ENCODE results near the gene MYO5C. TPM values are rescaled to one million over a fixed set of nuclear protein-coding genes. Genes with fewer than 3 reads are reported as not detected.

The MYO5C gene
- total and polyA plus RNA-seq, 2 of the 8 experiments (the other 6 are each of a cell fraction or from before 2014, with no cell fraction given), result 8.2 to 26.7 TPM

GRCh38 chr15:52158084-52158765, 137.4 kb downstream of the MYO5C start:
- ChIA-PET POLR2A (ENCODE audit: partially characterized antibody) (interaction anchor here (1.1 to 1.6 kb wide), 3 partner anchors 20 to 56 kb away, joined by 3 read pairs; no protein-coding TSS in a partner anchor), CTCF (ENCODE audit: partially characterized antibody) (interaction anchor here (0.6 to 5.9 kb wide), 11 partner anchors 8 to 624 kb away, joined by 3 to 41 read pairs (median 4); no protein-coding TSS in a partner anchor)
- Histone ChIP-seq H3K4me2 (ENCODE audit: insufficient read depth in 1 of 2, low read depth in 2 of 2, low read length in 2 of 2) (no peak overlapping the region), H3K56ac (replicated peaks; ENCODE audit: insufficient read length, low read depth, low read length) (no peak overlapping the region), H3K36me3 (ENCODE audit: control insufficient read depth in 2 of 4, insufficient read depth in 4 of 4, low read length in 3 of 4) (peaks cover 0 to 3% (median 0%) of the 10 kb centered on the region in 4 experiments; a peak in 4 of 8 replicates), H3K9ac (replicated peaks in 1 of 4; ENCODE audit: extremely low read depth in 1 of 4, low read depth in 3 of 4, low read length in 3 of 4) (no peak overlapping the region), H4K20me1 (replicated peaks in 1 of 2; ENCODE audit: control insufficient read depth in 1 of 2, insufficient read depth in 2 of 2, low read length in 2 of 2) (peaks cover 0 to 5% of the 10 kb centered on the region in 2 experiments), H3K23me2 (ENCODE audit: low read depth, low read length) (no peaks in the 10 kb centered on the region), H3K9me3 (ENCODE audit: insufficient read depth in 2 of 2, low read depth in 1 of 2, low read length in 1 of 2) (no peaks in the 10 kb centered on the region), H3K18ac (ENCODE audit: extremely low read depth, low read length) (no peak overlapping the region), H4K8ac (ENCODE audit: extremely low read depth, insufficient read depth, low read length) (no peak overlapping the region), H3K27me3 (replicated peaks in 1 of 4; ENCODE audit: control insufficient read depth in 3 of 4, extremely low read depth in 1 of 4, insufficient read depth in 3 of 4, low read length in 3 of 4) (no peaks in the 10 kb centered on the region), H4K91ac (replicated peaks; ENCODE audit: insufficient read length, low read length) (no peak overlapping the region), H3K79me1 (ENCODE audit: low read depth, low read length) (no peaks in the 10 kb centered on the region; the same call in 1 of the 2 replicates), H3K4me3 (ENCODE audit: extremely low read depth in 1 of 4, insufficient read depth in 2 of 4, low read depth in 3 of 4, low read length in 4 of 4) (no peak overlapping the region), H2BK120ac (replicated peaks; ENCODE audit: low read depth, low read length) (no peak overlapping the region), H2AFZ (ENCODE audit: low read length) (no peak overlapping the region), H3K4ac (replicated peaks; ENCODE audit: insufficient read length, low read depth, low read length) (no peak overlapping the region), H3K14ac (ENCODE audit: insufficient read length) (no peak overlapping the region), H3K79me2 (ENCODE audit: control insufficient read depth in 1 of 2, insufficient read depth in 2 of 2, low read length in 2 of 2) (no peaks in the 10 kb centered on the region), H3K4me1 (replicated peaks in 1 of 4; ENCODE audit: control insufficient read depth in 3 of 4, insufficient read depth in 4 of 4, low read length in 3 of 4) (no peaks in the 10 kb centered on the region), H2BK20ac (ENCODE audit: low read length) (no peak overlapping the region), H2AK5ac (ENCODE audit: low read depth, low read length) (no peak overlapping the region), H3K27ac (ENCODE audit: low read depth, low read length) (no peak overlapping the region), H2BK15ac (ENCODE audit: low read length) (no peak overlapping the region), H4K5ac (ENCODE audit: insufficient read length, low read depth, low read length) (no peak overlapping the region), H3K23ac (ENCODE audit: insufficient read length) (no peak overlapping the region), H2BK12ac (ENCODE audit: low read depth, low read length) (no peak overlapping the region), H2BK5ac (ENCODE audit: low read depth, low read length) (no peak overlapping the region)
- TF ChIP-seq ZNF274 (IDR thresholded peaks at IDR 0.05; ENCODE audit: borderline replicate concordance, extremely low read depth, low read length) (no peak), POU5F1 (IDR thresholded peaks at IDR 0.05; ENCODE audit: low read depth, low read length) (no peak), CHD2 (IDR thresholded peaks at IDR 0.05; ENCODE audit: low read length) (no peak), SIX5 (IDR thresholded peaks at IDR 0.05; ENCODE audit: low read depth, low read length) (no peak), RXRA (IDR thresholded peaks at IDR 0.05; ENCODE audit: insufficient read depth, low read depth, low read length) (no peak), TAF1 (IDR thresholded peaks at IDR 0.05; ENCODE audit: low read depth, low read length) (no peak), NANOG (IDR thresholded peaks at IDR 0.05; ENCODE audit: insufficient read depth, low read depth, low read length, poor library complexity, severe bottlenecking) (no peak), USF2 (IDR thresholded peaks at IDR 0.05; ENCODE audit: low read length) (no peak), CREB1 (IDR thresholded peaks at IDR 0.05) (no peak), SP4 (IDR thresholded peaks at IDR 0.05; ENCODE audit: low read length) (no peak), RBBP5 (IDR thresholded peaks at IDR 0.05; ENCODE audit: borderline replicate concordance, low read depth, low read length) (no peak), SIN3A (conservative IDR thresholded peaks at IDR 0.05 in 1 of 2, IDR thresholded peaks at IDR 0.05 in 1 of 2; ENCODE audit: low read depth in 1 of 2, low read length in 2 of 2) (no peak), TCF12 (IDR thresholded peaks at IDR 0.05; ENCODE audit: low read depth, low read length) (no peak)
- DNase-seq (ENCODE audit: low read depth in 1 of 2, low spot score in 2 of 2) (no peak), FAIRE-seq (no peak)
- WGBS, 2 experiments (ENCODE audit: extremely low coverage in 1 of 2, insufficient coverage in 1 of 2, insufficient read length in 1 of 2, insufficient replicate concordance in 2 of 2, low coverage in 1 of 2, low lambda C conversion rate in 2 of 2, missing lambda C conversion rate in 1 of 2), result 90% methylated on average over 10 of the region's 10 CpGs; no CpG with 5 or more reads in 1 of the 2 experiments

All from H1 (cell line).